ENCODE results near the gene NPAS3.

DNA sequence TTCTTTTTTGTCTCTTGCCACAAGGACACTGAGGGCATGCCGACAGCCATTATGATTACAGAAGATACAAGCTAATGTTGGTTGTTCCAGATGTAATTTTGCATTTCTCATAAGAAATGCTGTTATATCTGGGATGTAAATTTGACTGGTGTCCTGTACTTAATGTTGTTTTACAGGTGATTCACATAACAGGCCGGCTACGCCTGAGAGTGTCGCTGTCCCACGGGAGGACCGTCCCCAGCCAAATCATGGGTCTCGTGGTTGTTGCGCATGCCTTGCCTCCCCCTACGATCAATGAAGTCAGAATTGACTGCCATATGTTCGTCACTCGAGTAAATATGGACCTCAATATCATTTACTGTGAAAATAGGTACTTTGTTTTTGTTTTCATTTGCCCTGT, 835.5 kb downstream of the NPAS3 start:
- TF ChIP-seq GATA3 (IDR thresholded peaks at IDR 0.05; ENCODE audit: low read depth, low read length) (no peak), GATA2 (IDR thresholded peaks at IDR 0.05; ENCODE audit: low read depth, low read length) (no peak)
